ENCODE results near the gene XXYLT1.

DNA sequence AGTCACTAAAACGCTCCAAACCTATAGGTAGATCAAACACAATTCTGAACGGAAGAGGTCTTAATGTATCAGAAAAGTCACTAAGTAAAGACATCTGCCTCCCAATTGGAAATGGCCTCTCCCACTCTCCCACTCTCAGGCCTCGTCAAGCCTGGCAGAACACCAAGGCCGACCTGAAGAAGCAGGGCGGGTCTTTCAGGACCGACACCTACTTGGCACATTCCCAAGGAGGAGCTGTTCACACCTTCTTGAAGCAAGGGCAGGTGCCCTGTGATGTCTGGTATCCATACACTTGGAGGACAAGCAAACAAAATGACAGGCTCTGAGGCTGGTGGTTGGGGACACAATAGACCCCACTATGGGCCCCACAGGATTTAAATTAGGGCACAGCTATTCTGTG is 30.0 kb downstream of the XXYLT1 start:
- TF ChIP-seq, protein P1, sequence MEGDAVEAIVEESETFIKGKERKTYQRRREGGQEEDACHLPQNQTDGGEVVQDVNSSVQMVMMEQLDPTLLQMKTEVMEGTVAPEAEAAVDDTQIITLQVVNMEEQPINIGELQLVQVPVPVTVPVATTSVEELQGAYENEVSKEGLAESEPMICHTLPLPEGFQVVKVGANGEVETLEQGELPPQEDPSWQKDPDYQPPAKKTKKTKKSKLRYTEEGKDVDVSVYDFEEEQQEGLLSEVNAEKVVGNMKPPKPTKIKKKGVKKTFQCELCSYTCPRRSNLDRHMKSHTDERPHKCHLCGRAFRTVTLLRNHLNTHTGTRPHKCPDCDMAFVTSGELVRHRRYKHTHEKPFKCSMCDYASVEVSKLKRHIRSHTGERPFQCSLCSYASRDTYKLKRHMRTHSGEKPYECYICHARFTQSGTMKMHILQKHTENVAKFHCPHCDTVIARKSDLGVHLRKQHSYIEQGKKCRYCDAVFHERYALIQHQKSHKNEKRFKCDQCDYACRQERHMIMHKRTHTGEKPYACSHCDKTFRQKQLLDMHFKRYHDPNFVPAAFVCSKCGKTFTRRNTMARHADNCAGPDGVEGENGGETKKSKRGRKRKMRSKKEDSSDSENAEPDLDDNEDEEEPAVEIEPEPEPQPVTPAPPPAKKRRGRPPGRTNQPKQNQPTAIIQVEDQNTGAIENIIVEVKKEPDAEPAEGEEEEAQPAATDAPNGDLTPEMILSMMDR (IDR thresholded peaks at IDR 0.05), result no peak
- no peak for TF ChIP-seq POLR2A (IDR thresholded peaks at IDR 0.05)

Data from right lobe of liver (tissue), 4 donors.